GM12865 (cell line): Measurements from ENCODE around the gene ANO1.

Experiments
- DNase-seq: peaks from one replicate; pipeline ENCODE4 v3.0.0; 2010; ENCODE audit warnings: low read depth
- H3K4me3 ChIP-seq: 2 replicates; pipeline ENCODE4 v1.5.1; 2011; ENCODE audit warnings: mild to moderate bottlenecking, low read depth, low read length, control low read depth
- CTCF ChIP-seq: IDR thresholded peaks from 2 replicates; pipeline ENCODE4 v1.5.1; 2011; ENCODE audit warnings: low read length, control low read depth, low read depth, inconsistent platforms; ENCODE audit not compliant: insufficient read depth; ENCODE audit errors: missing control alignments

ANO1 gene

GRCh38 chr11:70087446-70088167 is 9.5 kb downstream of the ANO1 start:
- no peak for TF ChIP-seq CTCF
- H3K4me3 ChIP-seq, result no peak overlapping the region
- no peak for DNase-seq

- H3K4me3 ChIP-seq, result no peak overlapping the region
- no peak for DNase-seq
- no peak for TF ChIP-seq CTCF
Measured at GRCh38 chr11:70088735-70089250, 10.7 kb downstream of the ANO1 start.

GRCh38 chr11:70089631-70090030 is 11.5 kb downstream of the ANO1 start:
- TF ChIP-seq CTCF, result no peak

GRCh38 chr11:70090961-70091381 is 12.9 kb downstream of the ANO1 start:
- H3K4me3 ChIP-seq, result no peak overlapping the region
- DNase-seq, result no peak
- TF ChIP-seq CTCF, result no peak

More at GRCh38 chr11:70089631-70090030, 11.5 kb downstream of the ANO1 start:
- no peak for DNase-seq
- H3K4me3 ChIP-seq, result no peak overlapping the region

GRCh38 chr11:70091638-70092037 is 13.5 kb downstream of the ANO1 start:
- no peak for TF ChIP-seq CTCF
- H3K4me3 ChIP-seq, result no peak overlapping the region
- no peak for DNase-seq

- H3K4me3 ChIP-seq, result no peak overlapping the region
- no peak for TF ChIP-seq CTCF
- no peak for DNase-seq
Measured at GRCh38 chr11:70092959-70093715, 15.0 kb downstream of the ANO1 start.
